Islet precursor cell (in vitro differentiated cells): Measurements from ENCODE around the gene BLOC1S6.
A peak's percentile ranks its signal among the peaks of the same experiment; 100 is the strongest.

Source experiments
- DNase-seq: peaks from one replicate; pipeline ENCODE4 v3.0.0-alpha.2; 2018

Gene BLOC1S6

GRCh38 chr15:45588219-45588875, 1.2 kb downstream of the BLOC1S6 start:
- DNase-seq = no peak

GRCh38 chr15:45589256-45589655, 2.1 kb downstream of the BLOC1S6 start:
- DNase-seq = no peak

GRCh38 chr15:45594319-45594718, 7.1 kb downstream of the BLOC1S6 start:
- no peak for DNase-seq

DNA sequence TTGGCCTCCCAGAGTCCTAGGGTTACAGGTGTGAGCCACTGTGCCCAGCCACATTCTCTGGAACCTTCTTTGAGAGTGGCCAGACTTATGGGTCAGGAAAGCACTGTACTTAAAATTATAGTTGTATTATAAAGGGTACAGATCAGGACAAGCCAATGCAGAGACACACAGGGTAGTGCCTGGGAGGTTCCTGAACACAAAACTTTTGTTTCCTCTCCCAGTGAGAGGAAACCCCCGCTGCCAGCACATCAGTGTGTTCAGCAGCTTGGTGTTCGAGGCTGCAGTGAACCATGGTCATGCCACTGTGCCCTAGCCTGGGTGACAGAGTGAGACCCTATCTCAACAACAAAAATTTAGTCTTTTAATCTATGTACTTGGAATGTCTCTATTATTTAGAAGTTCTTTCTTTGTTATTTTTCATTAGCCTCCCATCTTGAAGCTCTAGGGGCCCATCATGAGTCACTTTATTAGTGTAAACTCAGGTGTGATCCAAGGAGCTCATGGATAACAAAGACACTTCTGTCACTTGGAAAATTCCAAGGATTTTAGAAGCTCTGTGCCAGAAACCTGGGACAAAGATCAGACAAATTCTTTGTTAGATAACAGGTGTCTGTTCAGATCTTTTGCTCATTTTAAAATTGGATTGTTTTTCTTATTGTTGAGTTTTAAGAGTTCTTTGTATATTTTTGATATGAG, 7.8 kb downstream of the BLOC1S6 start:
- DNase-seq = peak; percentile 54

- no peak for DNase-seq
Measured at GRCh38 chr15:45603881-45604280, 16.7 kb downstream of the BLOC1S6 start.

DNA sequence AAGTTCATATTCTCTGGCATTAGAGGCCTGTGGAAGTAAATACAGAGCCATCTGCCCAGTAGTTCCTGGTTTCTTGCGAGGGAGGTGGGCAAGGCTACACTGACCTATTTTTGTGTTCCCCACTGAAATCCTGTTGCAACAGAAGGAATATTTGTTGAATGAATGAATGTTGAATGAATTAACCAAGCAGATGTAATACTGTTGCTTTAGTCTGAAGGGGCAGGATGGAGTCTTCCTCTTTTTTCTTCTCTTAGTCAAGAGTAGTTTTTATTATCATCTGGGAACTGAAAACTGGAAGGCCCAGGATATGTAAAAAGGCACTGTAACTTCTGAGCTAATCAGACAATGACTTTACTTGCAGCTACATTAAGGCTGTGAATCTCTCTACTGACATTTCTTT, 17.1 kb downstream of the BLOC1S6 start:
- no peak for DNase-seq

DNA sequence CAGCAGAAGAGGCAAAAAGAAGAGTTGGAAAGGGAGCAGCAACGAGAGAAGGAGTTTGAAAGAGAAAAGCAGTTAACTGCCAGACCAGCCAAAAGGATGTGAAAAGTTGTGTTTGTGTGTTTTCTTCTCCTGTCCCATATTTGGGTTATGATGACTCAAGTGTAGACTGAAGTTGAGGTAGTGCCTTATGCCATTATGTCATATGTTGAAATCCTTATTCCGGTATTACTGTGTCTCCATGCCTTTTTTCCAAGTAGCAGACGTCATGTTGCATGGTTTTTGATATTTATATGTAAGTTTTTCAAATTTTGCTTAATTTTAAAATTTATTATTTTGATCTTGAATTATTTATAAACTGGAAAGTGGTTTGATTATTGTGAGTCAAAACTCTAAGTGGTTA, 19.2 kb downstream of the BLOC1S6 start:
- no peak for DNase-seq

DNA sequence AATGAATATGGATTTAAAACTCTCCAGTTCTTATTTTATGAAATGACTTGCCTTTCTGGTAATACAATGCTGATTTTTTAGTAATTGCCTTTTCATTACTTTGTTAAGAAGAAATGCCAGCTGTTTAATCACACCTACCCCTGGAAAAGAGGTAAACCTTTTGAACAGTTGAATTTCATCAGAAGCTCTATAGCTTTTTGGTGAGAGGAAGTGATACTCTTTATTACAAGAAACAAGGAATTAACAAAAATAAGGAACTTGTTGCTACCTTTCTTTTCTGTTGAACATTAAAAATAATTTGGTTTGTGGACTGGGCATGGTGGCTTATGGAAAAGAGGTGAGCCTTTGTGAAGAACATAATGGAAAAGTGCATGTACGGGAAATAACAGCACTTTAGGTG, 19.7 kb downstream of the BLOC1S6 start:
- DNase-seq = no peak

GRCh38 chr15:45611305-45611704, 24.1 kb downstream of the BLOC1S6 start:
- DNase-seq = no peak

- DNase-seq = no peak
Measured at GRCh38 chr15:45612790-45613415, 25.7 kb downstream of the BLOC1S6 start.

DNA sequence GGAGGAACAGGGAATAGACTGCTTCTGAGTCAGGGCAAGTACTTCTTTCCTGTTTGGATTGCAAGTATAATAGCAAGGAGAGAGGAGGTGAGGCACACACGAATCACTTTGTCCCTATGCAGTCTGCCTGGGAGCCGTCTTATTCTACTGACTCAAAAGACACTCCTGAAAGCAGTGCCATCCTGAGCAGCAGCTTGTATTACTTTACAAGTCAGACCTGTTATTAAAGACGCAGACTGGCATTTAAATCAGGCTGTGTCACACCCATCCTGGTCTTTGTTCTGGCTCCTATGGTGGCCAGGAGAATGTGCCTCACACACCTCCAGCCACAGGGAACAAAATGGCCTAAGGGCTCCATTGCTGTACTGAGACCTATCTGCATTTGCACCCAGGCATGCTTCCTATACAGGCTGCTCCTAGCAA, 29.7 kb downstream of the BLOC1S6 start:
- DNase-seq = peak; percentile 75

DNA sequence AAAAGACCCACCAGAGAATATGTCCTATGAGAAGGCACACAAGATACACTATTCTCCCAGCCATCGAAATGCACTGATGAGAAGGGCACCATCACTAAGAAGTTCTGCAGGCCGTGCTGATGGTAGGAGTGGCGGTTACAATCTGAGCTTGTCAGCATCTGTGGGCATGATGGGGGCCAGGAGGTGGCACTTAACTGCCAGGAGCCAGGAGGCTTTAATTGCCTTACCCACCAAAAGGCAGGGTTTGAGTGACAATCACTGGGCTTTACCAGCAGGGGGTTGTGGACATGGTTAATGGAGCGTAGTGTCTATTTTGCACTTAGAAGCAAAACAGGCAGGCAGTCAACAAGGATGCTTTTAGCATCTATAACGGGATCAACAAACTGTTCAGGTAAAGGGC, 31.6 kb downstream of the BLOC1S6 start:
- no peak for DNase-seq

DNA sequence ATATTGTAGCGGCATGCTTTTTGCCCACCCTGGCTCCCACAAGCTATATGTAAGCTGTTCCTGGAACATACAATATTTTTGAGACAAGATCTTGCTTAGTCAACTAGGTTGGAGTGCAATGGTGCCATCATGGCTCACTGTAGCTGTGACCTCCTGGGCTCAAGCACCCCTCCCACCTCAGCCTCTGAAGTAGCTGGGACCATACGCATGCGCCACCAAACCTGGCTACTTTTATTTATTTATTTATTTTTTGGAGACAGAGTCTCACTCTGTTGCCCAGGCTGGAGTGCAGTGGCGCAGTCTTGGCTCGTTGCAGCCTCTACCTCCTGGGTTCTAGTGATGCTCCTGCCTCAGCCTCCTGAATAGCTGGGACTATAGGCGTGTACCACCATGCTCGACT, 41.0 kb downstream of the BLOC1S6 start:
- no peak for DNase-seq

DNA sequence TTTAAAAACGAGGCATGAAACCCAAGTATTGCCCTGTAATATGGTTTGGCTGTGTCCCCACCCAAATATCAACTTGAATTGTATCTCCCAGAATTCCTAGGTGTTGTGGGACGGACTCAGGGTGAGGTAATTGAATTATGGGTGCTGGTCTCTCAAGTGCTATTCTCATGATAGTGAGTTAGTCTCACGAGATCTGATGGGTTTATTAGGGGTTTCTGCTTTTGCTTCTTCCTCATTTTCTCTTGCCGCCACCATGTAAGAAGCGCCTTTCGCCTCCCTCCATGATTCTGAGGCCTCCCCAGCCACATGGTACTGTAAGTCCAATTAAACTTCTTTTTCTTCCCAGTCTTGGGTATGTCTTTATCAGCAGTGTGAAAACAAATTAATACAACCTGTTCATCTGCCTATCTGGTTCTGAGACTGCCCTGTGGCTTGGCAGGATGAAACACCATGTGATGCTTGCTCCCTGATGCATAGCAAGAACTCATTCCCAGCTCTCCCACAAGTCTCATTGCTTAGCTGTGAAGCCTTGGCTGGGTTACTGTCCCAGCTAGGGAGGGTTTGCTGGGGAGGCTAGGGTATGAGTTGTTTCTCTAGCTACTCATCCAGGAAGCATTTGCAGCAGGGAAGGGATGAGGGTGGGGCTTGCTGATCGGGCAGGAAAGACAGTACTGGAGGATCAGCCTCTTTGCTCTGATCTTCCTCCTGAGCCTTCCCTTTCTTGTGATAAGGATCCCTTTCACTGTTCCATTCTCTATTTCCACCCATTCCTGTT, 43.9 kb downstream of the BLOC1S6 start:
- DNase-seq = peak; percentile 70

DNA sequence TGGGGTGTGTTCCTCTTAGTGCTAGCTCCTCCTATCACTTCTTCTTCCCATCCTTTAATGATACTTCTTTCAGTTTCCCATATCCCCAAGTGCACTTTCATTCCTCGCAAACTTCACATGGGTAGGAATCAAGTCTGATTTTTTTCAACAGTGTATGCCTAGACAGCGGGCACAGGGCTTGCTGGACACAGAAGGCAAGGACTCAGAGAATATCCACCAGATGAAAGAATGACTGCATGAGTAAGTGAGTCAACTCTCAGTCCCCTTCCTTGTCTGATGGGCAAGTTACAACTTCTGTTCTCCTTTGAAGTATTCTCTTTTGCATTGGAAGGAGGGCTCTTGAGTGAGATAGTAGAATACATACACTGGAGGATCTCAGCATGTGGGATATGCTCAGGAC, 44.6 kb downstream of the BLOC1S6 start:
- DNase-seq = no peak

DNA sequence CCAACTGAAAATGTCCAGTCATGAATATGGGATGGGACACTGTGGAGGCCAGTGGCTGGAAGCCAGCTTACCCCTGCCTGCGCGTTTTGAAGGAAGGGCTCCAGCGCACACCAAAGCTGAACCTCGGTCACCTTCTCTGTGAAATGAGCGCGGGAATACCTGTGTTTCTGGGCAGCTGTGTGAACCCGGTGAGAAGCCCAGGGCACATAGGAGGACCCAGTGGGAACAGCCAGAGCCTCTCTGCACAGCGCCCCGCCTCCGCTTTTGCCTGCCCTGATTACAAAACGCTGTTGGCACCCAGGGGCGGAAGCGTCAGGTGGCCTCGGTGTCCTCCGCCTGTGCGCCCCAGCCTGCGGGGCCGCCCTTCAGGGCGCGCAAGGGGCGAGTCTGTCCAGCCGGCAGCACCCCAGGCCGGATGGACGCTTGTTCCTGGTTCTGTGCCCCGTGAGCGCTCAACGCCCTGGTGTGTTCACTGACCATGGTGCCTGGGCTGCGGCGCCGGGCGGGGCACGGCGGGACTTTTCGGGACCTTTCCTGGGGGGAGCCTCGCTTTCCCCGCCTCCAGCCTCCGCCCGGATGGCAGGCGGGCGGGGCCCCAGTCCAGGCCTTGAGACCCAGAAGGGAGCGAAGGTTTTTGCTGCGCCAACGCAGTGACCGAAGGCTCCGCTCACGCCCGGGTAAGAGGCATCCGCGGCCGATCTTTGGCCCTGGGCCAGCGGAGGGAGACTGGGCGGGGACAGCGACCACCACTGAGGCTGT, 47.4 kb downstream of the BLOC1S6 start, which contains the start of gene SQOR:
TSS of gene SQOR (plus strand) at position 598 of the 759 bp plus-strand sequence. CDS start 23,895 bp downstream, outside the sequence.
- peak; percentile 72 for DNase-seq

GRCh38 chr15:45635191-45635638, 48.0 kb downstream of the BLOC1S6 start:
- peak; percentile 64 for DNase-seq

DNA sequence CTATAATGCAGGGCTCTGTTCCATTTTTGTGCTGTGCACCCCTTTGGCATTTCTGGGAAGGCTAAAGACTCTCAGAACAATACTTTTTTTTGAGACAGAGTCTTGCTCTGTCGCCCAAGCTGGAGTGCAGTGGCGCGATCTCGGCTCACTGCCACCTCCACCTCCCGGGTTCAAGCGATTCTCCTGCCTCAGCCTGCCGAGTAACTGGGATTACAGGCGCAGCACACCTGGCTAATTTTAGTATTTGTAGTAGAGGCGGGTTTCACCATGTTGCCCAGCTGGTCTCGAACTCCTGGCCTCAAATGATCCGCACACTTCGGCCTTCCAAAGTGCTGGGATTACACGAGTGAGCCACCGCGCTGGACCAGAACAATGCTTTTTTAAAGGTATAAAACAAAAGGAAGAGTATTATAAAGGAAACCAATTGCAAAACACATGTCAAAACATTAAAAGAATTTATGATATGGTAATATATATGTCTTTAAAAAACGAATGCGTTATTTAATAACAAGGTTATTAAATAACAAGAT, 48.6 kb downstream of the BLOC1S6 start:
- DNase-seq = no peak

DNA sequence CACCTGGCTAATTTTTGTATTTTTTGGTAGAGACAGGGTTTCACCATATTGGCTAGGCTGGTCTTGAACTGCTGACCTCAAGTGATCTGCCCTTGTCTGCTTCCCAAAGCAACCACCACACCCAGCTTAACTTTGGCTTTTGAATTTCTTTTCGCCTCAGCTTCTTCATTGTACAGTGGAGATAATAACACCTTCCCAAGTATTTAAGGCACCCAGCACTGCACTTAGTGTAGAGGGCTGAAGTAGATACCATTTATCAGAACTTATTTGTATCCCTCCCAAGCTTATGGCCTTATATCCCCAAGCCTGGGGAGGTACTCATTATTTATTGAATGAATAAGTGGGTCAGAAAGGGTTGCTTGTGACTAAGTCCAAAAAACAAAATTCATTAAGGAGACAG, 50.0 kb downstream of the BLOC1S6 start:
- DNase-seq = no peak

DNA sequence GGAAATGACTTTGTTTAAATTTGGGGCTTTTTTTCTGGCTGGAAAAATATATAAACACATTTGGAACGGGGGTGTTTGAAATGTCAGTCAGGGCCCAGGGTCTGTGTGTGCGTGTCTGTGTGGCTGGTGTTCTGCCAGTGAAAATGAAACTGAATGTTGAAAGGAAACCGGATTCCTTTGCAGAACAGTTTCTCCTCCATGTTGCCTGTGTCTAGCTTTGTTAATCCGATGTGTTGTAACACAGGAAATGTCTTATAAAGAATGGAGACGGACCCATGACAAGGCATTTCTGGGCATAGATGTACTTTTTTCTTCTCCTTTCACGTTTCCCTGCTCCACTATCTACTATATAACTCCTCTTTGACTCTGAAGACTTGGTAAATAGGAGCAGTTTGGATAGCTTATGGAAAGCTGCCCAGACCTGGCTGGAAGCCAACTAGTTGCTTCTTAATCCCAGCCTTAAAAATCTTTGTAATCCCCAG, 50.4 kb downstream of the BLOC1S6 start:
- DNase-seq = no peak

DNA sequence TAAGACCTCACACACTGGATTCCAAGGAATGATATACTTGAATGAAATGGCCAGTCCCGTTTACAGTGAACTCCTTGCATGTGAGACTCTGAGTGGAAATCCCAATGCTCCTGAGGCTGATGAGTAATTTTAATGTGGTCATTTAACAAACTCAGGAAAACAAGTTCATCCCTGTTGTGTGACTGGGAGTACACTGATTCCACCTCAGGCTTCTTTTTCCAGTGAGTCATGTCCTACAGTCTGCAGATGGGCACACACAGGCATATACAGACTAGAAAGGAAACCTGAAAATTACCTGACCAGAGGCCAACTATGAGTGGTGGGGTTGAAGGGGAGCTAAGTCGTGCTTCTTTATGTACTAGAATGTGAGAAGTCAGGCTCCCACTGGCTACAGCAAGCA, 53.4 kb downstream of the BLOC1S6 start:
- DNase-seq = peak; percentile 64

- no peak for DNase-seq
Measured at GRCh38 chr15:45641374-45641781, 54.2 kb downstream of the BLOC1S6 start.
